ENCODE results near the gene VARS1.

The VARS1 gene

DNA sequence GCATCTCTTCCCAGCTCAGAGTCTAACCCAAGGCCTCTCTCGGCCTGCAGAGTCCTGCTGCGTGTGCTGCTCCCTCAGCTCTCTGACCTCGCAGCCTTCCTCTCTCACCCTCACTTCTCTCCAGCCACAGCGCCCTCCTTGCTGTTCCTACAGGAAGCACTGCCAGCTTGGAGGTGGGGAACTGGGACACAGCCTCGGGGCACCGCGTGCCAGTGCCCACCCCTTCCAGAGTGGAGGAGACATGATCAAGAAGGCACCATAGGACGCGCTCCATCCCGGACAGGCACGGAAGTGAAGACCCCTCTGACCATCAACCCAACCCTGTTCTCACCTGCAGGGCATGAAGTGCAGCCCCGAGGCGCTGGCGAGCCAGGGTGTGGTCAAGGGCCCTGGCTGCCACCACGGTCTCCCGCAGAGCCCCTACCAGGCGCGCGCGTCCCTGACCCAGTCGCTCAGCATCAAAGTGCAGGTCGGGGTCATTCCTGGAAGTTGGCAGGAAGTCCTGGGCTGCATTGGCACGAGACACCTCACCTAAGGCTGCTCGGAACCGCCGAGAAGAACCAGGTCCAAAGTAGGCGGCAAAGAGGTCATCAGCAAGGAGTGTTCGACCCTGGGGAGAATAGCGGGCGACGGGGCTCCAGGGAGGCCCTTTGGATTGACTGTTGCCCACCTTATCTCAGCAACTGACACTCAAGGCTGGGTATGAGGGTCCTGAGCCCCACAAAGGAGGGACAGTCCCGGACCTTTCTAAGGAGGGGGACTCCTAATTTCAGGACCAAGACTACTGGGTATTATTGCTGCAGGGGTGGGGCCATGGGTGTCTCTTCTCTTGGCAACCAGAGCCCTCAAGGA, 19.7 kb downstream of the VARS1 start:
- peaks cover 38% of the 10 kb centered on the region for H3K4me1 ChIP-seq (ENCODE audit: control insufficient read depth, insufficient read depth, low read length)
- H3K4me3 ChIP-seq (ENCODE audit: low read length), result no peak overlapping the region
- H3K27me3 ChIP-seq (ENCODE audit: control insufficient read depth, insufficient read depth, low read length), result no peaks in the 10 kb centered on the region
- H3K36me3 ChIP-seq (ENCODE audit: control insufficient read depth, insufficient read depth, low read length), result peaks cover 7% of the 10 kb centered on the region
- no peaks in the 10 kb centered on the region for H3K9me3 ChIP-seq (ENCODE audit: control insufficient read depth, low read length)
- peak overlapping the region; percentile 89 for H3K9ac ChIP-seq (ENCODE audit: low read length)

DNA sequence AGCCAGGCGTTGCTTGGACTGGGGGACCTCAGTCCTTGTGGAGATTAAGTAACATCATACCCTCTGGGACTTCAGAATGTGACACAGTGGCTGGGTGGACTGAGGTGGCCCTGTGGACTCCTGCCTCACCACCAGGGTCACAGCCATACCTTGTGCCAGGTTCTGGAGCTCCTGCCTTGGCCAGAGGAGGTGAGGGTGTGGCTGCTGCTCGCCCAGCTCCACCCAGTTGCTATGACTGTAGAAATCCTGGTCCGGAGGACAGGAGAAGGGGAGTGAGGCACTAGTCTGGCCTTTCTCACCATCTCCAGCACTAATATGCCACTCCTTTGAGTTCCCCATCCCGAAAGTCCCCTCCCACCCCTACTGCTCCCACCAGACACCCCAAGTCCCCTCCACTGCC, 20.4 kb downstream of the VARS1 start:
- Histone ChIP-seq H3K36me3 (ENCODE audit: control insufficient read depth, insufficient read depth, low read length) (peaks cover 3% of the 10 kb centered on the region), H3K9me3 (ENCODE audit: control insufficient read depth, low read length) (no peaks in the 10 kb centered on the region), H3K9ac (ENCODE audit: low read length) (peak overlapping the region; percentile 89), H3K27me3 (ENCODE audit: control insufficient read depth, insufficient read depth, low read length) (no peaks in the 10 kb centered on the region), H3K4me3 (ENCODE audit: low read length) (no peak overlapping the region), H3K4me1 (ENCODE audit: control insufficient read depth, insufficient read depth, low read length) (peaks cover 38% of the 10 kb centered on the region)

DNA sequence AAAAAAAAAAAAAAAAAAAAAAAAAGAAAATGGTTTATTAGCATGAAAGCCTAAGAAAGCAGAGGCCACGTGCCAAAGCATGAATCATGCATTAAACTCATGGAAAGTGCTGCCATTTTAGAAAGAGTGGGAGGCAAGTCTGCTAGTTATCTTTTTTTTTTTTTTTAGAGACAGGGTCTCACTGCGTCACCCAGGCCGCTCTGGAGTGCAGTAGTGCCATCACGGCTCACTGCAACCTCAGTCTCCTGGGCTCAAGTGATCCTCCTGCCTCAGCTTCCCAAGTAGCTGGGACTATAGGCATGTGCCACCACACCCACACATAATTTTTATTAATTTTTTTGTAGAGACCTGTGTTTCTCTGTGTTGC, 23.6 kb downstream of the VARS1 start:
- Histone ChIP-seq H3K4me3 (ENCODE audit: low read length) (no peak overlapping the region), H3K27me3 (ENCODE audit: control insufficient read depth, insufficient read depth, low read length) (no peaks in the 10 kb centered on the region), H3K9ac (ENCODE audit: low read length) (no peak overlapping the region), H3K9me3 (ENCODE audit: control insufficient read depth, low read length) (no peaks in the 10 kb centered on the region), H3K4me1 (ENCODE audit: control insufficient read depth, insufficient read depth, low read length) (peaks cover 27% of the 10 kb centered on the region), H3K36me3 (ENCODE audit: control insufficient read depth, insufficient read depth, low read length) (no peaks in the 10 kb centered on the region)

DNA sequence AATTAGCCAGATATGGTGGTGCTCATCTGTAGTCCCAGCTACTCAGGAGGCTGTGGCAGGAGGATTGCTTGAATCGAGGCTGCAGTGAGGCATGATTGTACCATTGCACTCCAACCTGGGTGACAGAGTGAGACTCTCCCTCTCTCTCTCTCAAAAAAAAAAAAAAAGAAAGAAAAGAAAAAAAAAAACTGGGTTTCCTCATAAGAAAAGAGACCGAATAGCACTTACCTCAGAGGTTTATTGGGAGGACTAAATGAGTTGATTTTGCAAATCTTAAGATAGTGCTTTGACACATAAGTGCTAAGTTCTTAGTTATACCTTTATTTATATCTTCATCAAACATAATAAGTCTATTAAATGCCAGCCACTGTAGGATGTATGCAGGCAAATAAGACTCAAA, 24.7 kb downstream of the VARS1 start:
- no peak overlapping the region for H3K4me3 ChIP-seq (ENCODE audit: low read length)
- H3K9me3 ChIP-seq (ENCODE audit: control insufficient read depth, low read length), result no peaks in the 10 kb centered on the region
- H3K4me1 ChIP-seq (ENCODE audit: control insufficient read depth, insufficient read depth, low read length), result peaks cover 16% of the 10 kb centered on the region
- no peaks in the 10 kb centered on the region for H3K27me3 ChIP-seq (ENCODE audit: control insufficient read depth, insufficient read depth, low read length)
- no peak overlapping the region for H3K9ac ChIP-seq (ENCODE audit: low read length)
- H3K36me3 ChIP-seq (ENCODE audit: control insufficient read depth, insufficient read depth, low read length), result no peaks in the 10 kb centered on the region

DNA sequence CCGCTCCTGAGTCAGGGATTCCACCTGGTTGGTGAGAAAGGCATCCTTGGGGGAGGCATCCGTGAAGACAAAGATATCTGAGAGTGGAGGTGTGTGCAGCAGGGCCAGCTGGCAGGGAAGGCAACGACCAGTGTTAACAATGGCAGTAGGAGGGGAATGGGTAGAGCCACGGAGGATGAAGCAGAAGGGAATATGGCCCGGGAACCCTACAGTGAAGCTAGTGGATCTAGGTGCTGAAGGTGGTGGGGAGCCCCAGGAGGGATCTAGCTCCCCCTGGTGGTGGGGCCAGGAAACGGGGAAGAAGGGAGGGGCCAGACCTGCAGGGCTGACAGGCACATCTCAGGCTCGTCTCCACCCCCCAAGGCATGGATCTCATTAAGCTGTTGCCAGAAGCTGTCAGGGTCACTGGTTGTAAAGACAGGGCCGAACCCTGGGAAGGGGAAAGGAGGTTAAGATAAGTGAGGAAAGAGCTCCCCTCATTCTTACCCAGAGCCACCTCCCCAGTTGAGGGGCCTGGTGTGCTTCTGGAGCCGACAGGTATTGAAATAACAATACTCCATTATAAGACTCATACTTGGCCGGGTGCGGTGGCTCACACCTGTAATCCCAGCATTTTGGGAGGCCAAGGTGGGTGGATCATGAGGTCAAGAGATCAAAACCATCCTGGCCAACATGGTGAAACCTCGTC, 25.7 kb downstream of the VARS1 start:
- no peaks in the 10 kb centered on the region for H3K27me3 ChIP-seq (ENCODE audit: control insufficient read depth, insufficient read depth, low read length)
- no peak overlapping the region for H3K4me3 ChIP-seq (ENCODE audit: low read length)
- no peaks in the 10 kb centered on the region for H3K36me3 ChIP-seq (ENCODE audit: control insufficient read depth, insufficient read depth, low read length)
- H3K9ac ChIP-seq (ENCODE audit: low read length), result no peak overlapping the region
- peaks cover 5% of the 10 kb centered on the region for H3K4me1 ChIP-seq (ENCODE audit: control insufficient read depth, insufficient read depth, low read length)
- H3K9me3 ChIP-seq (ENCODE audit: control insufficient read depth, low read length), result no peaks in the 10 kb centered on the region

DNA sequence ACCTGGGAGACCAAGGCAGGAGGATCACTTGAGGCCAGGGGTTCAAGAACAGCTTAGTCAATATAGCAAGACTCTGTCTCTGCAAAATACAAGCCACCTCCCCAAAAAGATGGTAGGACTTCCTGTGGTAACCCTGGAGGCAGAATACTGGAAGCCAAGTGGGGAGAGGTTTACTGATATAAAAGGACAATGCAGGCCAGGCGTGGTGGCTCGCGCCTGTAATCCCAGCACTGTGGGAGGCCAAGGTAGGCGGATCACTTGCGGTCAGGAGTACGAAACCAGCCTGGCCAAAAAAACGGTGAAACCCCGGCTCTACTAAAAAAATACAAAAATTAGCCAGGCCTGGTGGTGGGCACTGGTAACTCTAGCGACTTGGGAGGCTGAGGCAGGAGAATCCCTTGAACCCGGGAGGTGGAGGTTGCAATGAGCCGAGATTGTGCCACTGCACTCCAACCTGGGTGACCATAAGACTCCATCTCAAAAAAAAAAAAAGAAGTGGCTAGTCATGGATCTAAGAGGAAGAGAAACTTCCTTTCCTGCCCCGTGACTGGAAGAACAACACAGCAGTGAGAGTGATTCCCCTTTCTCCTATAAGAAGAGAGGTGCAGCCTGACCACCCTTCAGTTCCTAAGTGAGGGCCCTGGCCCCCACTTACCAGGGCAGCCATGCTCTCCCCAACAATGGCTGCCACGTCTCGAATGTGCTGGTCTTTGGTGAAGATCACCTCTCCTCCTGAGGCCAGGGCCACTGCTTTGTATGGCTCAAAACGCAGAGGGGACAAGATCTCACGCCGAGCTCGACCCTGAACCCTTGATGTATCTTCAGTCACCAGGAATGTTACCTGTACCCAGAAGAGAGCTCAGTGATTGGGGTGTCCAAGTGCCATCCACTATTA, 26.9 kb downstream of the VARS1 start:
- Histone ChIP-seq H3K27me3 (ENCODE audit: control insufficient read depth, insufficient read depth, low read length) (no peaks in the 10 kb centered on the region), H3K4me1 (ENCODE audit: control insufficient read depth, insufficient read depth, low read length) (peaks cover 9% of the 10 kb centered on the region)

DNA sequence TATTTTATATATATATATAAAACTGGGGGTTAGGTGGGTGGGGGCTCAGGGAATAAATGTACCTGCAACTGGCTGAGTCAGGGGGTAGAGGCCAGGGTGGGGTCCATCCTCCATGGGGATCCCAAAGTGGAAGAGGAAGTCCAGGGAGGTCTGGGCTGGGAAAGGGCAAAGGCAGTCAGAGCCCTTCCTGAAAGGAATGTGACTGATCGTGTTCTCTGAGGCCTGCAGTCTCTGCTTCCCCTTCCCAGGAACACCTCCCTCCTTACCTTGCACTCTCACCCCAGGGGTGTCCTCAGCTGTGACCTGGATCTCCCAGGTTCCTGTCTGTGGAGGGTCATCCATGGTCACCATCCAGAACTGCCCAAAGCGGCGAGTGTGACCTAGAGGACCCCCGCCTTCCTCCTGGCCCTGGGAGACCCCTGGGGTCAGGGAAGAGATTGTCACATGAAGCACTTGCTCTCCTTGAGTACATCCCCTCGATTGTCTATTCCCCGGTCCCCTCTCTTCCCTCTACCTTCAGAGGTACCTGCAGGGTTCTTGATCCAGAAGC, 28.4 kb downstream of the VARS1 start:
- H3K36me3 ChIP-seq (ENCODE audit: control insufficient read depth, insufficient read depth, low read length), result no peaks in the 10 kb centered on the region
- H3K9me3 ChIP-seq (ENCODE audit: control insufficient read depth, low read length), result no peaks in the 10 kb centered on the region
- peaks cover 7% of the 10 kb centered on the region for H3K4me1 ChIP-seq (ENCODE audit: control insufficient read depth, insufficient read depth, low read length)
- no peaks in the 10 kb centered on the region for H3K27me3 ChIP-seq (ENCODE audit: control insufficient read depth, insufficient read depth, low read length)
- no peak overlapping the region for H3K4me3 ChIP-seq (ENCODE audit: low read length)
- H3K9ac ChIP-seq (ENCODE audit: low read length), result no peak overlapping the region

More for the DNA sequence above, 26.9 kb downstream of the VARS1 start:
- Histone ChIP-seq H3K36me3 (ENCODE audit: control insufficient read depth, insufficient read depth, low read length) (no peaks in the 10 kb centered on the region), H3K9ac (ENCODE audit: low read length) (no peak overlapping the region), H3K4me3 (ENCODE audit: low read length) (no peak overlapping the region), H3K9me3 (ENCODE audit: control insufficient read depth, low read length) (no peaks in the 10 kb centered on the region)

DNA sequence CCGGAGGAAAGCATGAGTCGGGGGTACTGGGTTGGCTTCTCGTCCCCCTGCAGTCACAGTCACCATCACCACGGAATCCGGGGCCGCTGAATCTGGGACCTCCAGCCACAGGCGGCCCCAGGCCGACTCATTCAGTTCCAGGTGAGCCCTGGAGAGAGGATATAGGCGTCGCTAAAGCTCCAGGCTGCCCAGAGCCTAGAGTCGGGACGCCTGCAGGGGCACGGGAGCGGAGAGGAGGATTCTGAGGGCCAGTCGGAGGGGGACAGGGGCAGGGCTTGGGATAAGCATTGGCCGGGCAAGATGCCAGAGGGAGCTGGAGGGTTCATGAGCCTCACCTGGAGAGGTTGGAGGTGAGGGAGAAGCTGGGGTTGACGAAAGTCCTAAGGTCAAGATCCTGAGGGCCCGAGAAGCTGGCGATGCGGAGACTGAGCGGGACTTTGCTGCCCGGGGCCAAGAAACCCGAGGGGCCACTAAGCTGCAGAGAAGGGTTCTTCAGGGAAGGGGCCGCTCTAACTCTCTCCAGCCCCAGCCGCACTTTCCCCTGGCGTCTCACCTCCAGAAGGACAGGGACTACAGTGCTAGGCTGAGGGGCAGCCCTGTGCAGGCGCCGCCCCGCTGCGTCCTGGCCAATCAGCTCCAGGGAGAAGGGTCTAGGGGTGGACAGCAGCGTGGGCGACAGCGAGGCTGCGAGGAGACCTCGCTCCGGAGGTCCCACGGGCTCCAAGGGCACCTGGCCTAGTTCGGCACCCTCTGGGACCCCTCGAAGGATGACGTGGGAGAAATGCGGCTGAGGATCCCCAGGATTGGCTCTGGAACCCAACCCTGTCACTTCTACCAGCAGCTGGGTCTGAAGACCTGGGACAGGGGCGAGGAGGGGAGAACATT, 29.4 kb downstream of the VARS1 start:
- no peaks in the 10 kb centered on the region for H3K36me3 ChIP-seq (ENCODE audit: control insufficient read depth, insufficient read depth, low read length)
- H3K4me1 ChIP-seq (ENCODE audit: control insufficient read depth, insufficient read depth, low read length), result peaks cover 13% of the 10 kb centered on the region
- H3K27me3 ChIP-seq (ENCODE audit: control insufficient read depth, insufficient read depth, low read length), result no peaks in the 10 kb centered on the region
- no peak overlapping the region for H3K4me3 ChIP-seq (ENCODE audit: low read length)
- peak overlapping the region; percentile 36 for H3K9ac ChIP-seq (ENCODE audit: low read length)
- no peaks in the 10 kb centered on the region for H3K9me3 ChIP-seq (ENCODE audit: control insufficient read depth, low read length)

DNA sequence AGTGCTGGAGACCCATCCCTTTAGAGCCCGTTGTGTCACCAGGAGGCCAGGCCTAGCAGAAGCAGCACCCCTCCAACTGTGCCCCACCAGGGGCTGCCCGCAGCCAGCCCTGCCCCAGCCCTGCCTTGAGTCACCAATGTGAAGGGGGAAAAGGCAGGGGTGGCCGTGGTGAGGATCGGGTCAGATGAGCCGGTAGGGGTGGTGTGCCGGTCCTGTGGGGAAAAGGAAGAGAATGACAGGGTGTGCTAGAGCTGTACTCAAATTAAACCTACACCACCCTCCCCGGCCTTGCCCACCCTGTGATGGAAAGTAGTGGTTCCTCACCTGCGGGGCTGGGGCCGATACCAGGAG, 30.0 kb downstream of the VARS1 start:
- Histone ChIP-seq H3K4me1 (ENCODE audit: control insufficient read depth, insufficient read depth, low read length) (peaks cover 19% of the 10 kb centered on the region), H3K9ac (ENCODE audit: low read length) (no peak overlapping the region), H3K9me3 (ENCODE audit: control insufficient read depth, low read length) (no peaks in the 10 kb centered on the region), H3K4me3 (ENCODE audit: low read length) (no peak overlapping the region), H3K27me3 (ENCODE audit: control insufficient read depth, insufficient read depth, low read length) (no peaks in the 10 kb centered on the region), H3K36me3 (ENCODE audit: control insufficient read depth, insufficient read depth, low read length) (no peaks in the 10 kb centered on the region)

DNA sequence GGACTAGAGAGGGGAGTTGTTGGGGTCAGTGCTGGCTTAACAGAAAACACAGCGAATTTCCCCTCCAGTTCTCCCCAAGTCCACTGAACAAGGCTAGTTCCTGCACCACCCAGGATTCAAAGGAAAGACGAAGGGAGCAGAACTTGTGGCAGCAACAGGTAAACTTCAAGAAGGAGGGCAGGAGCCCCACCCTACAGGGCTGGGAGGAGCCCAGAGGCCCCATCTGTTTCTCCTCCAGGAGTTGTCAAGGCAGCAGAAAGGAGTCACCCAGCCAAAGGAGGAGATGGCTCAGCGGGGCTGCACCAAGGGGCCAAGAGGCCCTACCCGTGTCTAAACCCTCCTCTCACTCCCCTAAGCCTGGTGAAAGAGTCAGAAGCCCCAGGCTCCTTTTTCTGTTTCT, 31.4 kb downstream of the VARS1 start:
- H3K9ac ChIP-seq (ENCODE audit: low read length), result no peak overlapping the region
- peaks cover 20% of the 10 kb centered on the region for H3K4me1 ChIP-seq (ENCODE audit: control insufficient read depth, insufficient read depth, low read length)
- no peak overlapping the region for H3K4me3 ChIP-seq (ENCODE audit: low read length)

DNA sequence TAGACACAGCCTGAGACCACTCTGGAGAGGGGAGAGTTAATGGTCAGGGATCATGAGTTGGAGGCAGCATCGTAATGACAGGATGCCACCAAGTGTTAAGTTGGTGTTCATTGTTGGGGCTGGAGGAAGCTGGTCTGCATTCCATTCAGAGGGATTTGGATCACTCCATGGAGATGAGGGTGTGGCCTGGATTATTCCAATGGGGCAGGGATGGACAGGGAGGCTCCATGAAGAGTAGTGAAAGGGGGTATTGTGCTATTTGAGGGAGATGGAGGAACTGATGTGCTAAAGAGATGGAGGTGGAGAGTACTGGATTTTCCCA, 32.0 kb downstream of the VARS1 start:
- H3K4me3 ChIP-seq (ENCODE audit: low read length), result no peak overlapping the region
- peaks cover 20% of the 10 kb centered on the region for H3K4me1 ChIP-seq (ENCODE audit: control insufficient read depth, insufficient read depth, low read length)

More for the DNA sequence above, 31.4 kb downstream of the VARS1 start:
- Histone ChIP-seq H3K36me3 (ENCODE audit: control insufficient read depth, insufficient read depth, low read length) (no peaks in the 10 kb centered on the region), H3K27me3 (ENCODE audit: control insufficient read depth, insufficient read depth, low read length) (no peaks in the 10 kb centered on the region), H3K9me3 (ENCODE audit: control insufficient read depth, low read length) (no peaks in the 10 kb centered on the region)

More for the DNA sequence above, 32.0 kb downstream of the VARS1 start:
- H3K27me3 ChIP-seq (ENCODE audit: control insufficient read depth, insufficient read depth, low read length), result no peaks in the 10 kb centered on the region
- H3K9ac ChIP-seq (ENCODE audit: low read length), result no peak overlapping the region
- no peaks in the 10 kb centered on the region for H3K36me3 ChIP-seq (ENCODE audit: control insufficient read depth, insufficient read depth, low read length)
- H3K9me3 ChIP-seq (ENCODE audit: control insufficient read depth, low read length), result no peaks in the 10 kb centered on the region

All from mucosa of stomach (tissue), 1 donor.